HFFc6 (cell line): Measurements from ENCODE around the gene JCAD. TPM values are rescaled to one million over a fixed set of nuclear protein-coding genes. Genes with fewer than 3 reads are reported as not detected.

ENCODE experiments used
- DNase-seq: peaks from one replicate; pipeline ENCODE4 v3.0.0-alpha.2; 2018
- H3K27ac Mint-ChIP-seq: 2 replicates; pipeline ENCODE4 v1.8.0; 2020; ENCODE audit warnings: mild to moderate bottlenecking, mixed read lengths
- H3K27me3 Mint-ChIP-seq: 2 replicates; pipeline ENCODE4 v1.8.0; 2021; ENCODE audit warnings: mild to moderate bottlenecking, moderate library complexity, mixed read lengths; ENCODE audit not compliant: insufficient read depth
- H3K36me3 Mint-ChIP-seq: 2 replicates; pipeline ENCODE4 v1.8.0; 2021; ENCODE audit warnings: low read depth, mixed read lengths
- H3K4me1 Mint-ChIP-seq: 2 replicates; pipeline ENCODE4 v1.8.0; 2020; ENCODE audit warnings: low read depth, mixed read lengths
- H3K4me3 Mint-ChIP-seq: 2 replicates; pipeline ENCODE4 v1.8.0; 2020; ENCODE audit warnings: mild to moderate bottlenecking, moderate library complexity, mixed read lengths
- H3K9me3 Mint-ChIP-seq: 2 replicates; pipeline ENCODE4 v1.8.0; 2020; ENCODE audit warnings: mild to moderate bottlenecking, mixed read lengths
- CTCF ChIP-seq: fragments of 200-600 bp; sonication (generic); IDR thresholded peaks from 2 replicates; pipeline ENCODE4 v1.5.0; 2021; ENCODE audit warnings: antibody characterized with exemption, mild to moderate bottlenecking
- total RNA-seq, 6 experiments: library from RNA; stranded (reverse); fragmentation: NEBNext Ultra II Directional; extraction: Animal tissue kit (Norgen Biotek cat#: 25700); gene quantifications; 2 replicates in 1 of 6; 3 replicates in 5 of 6; pipeline ENCODE4 v1.2.3, GENCODE V29; 2021

JCAD gene
- total RNA-seq, 6 experiments from 2014 or later = 27.7 to 54.4 (median 46.6) TPM

GRCh38 chr10:30050411-30050810 lies 9.0 kb downstream of the JCAD start:
- no peak overlapping the region for H3K27ac Mint-ChIP-seq
- TF ChIP-seq CTCF = no peak
- no peak overlapping the region for H3K4me3 Mint-ChIP-seq
- H3K36me3 Mint-ChIP-seq = peaks cover 19% of the 10 kb centered on the region
- no peak for DNase-seq
- H3K9me3 Mint-ChIP-seq = no peaks in the 10 kb centered on the region
- H3K27me3 Mint-ChIP-seq = peaks cover 6% of the 10 kb centered on the region
- peaks cover 33% of the 10 kb centered on the region for H3K4me1 Mint-ChIP-seq

- H3K27ac Mint-ChIP-seq = no peak overlapping the region
- no peak for TF ChIP-seq CTCF
- peaks cover 19% of the 10 kb centered on the region for H3K36me3 Mint-ChIP-seq
- H3K9me3 Mint-ChIP-seq = no peaks in the 10 kb centered on the region
- H3K4me1 Mint-ChIP-seq = peaks cover 25% of the 10 kb centered on the region
- H3K27me3 Mint-ChIP-seq = peaks cover 15% of the 10 kb centered on the region
- no peak for DNase-seq
- no peak overlapping the region for H3K4me3 Mint-ChIP-seq
These were observed 10.4 kb downstream of the JCAD start for GRCh38 chr10:30048768-30049517.

GRCh38 chr10:30047924-30048531 lies 11.4 kb downstream of the JCAD start:
- peaks cover 16% of the 10 kb centered on the region for H3K27me3 Mint-ChIP-seq
- no peak overlapping the region for H3K4me3 Mint-ChIP-seq
- H3K27ac Mint-ChIP-seq = no peak overlapping the region
- H3K4me1 Mint-ChIP-seq = peaks cover 25% of the 10 kb centered on the region
- peaks cover 19% of the 10 kb centered on the region for H3K36me3 Mint-ChIP-seq
- no peak for DNase-seq
- H3K9me3 Mint-ChIP-seq = no peaks in the 10 kb centered on the region
- TF ChIP-seq CTCF = no peak

GRCh38 chr10:30047430-30047829 lies 12.0 kb downstream of the JCAD start:
- H3K27me3 Mint-ChIP-seq = peaks cover 17% of the 10 kb centered on the region
- peaks cover 20% of the 10 kb centered on the region for H3K36me3 Mint-ChIP-seq
- no peak overlapping the region for H3K27ac Mint-ChIP-seq
- peaks cover 21% of the 10 kb centered on the region for H3K4me1 Mint-ChIP-seq
- no peaks in the 10 kb centered on the region for H3K9me3 Mint-ChIP-seq
- no peak for TF ChIP-seq CTCF
- no peak for DNase-seq
- no peak overlapping the region for H3K4me3 Mint-ChIP-seq

GRCh38 chr10:30046476-30046875 lies 12.9 kb downstream of the JCAD start:
- no peak for TF ChIP-seq CTCF
- Mint-ChIP-seq H3K9me3 (no peaks in the 10 kb centered on the region), H3K36me3 (peaks cover 20% of the 10 kb centered on the region; the same call in 1 of the 2 replicates), H3K4me3 (no peak overlapping the region), H3K4me1 (peaks cover 18% of the 10 kb centered on the region), H3K27me3 (peaks cover 18% of the 10 kb centered on the region), H3K27ac (no peak overlapping the region)
- DNase-seq = no peak
